DMS153 treated with DMSO at 0.1 percent for 48 hours (cell line): ENCODE results near the gene DYNC1LI1.
"Not testable (repeated sequence)": the region's sequence is repeated elsewhere in the genome, so short reads cannot be mapped to it uniquely, and the experiment has no call there.

Source experiments
- DNase-seq: peaks from one replicate; lab custom pipeline; 2025; ENCODE audit not compliant: unreplicated experiment; lab: John Stamatoyannopoulos, UW

The DYNC1LI1 gene

DNA sequence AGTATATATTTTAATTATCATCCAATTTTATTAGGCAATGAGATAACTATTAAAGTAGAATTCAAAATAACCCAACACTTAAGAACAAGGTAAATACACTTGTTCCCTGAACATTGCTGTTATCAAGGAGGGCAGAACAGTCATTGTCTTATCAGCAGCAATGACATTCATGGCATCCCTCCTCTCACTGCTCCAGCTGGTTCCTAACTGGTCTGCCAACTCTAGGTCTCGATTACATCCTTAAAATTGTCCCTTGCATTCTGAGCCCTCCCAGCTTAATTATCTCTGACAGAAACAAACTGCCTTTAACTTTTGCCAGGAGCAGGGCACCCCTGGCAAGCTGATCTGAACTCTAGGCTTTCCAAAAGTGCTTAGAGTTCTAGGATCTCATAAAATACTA is 14.0 kb upstream of the DYNC1LI1 start:
- no peak for DNase-seq

DNA sequence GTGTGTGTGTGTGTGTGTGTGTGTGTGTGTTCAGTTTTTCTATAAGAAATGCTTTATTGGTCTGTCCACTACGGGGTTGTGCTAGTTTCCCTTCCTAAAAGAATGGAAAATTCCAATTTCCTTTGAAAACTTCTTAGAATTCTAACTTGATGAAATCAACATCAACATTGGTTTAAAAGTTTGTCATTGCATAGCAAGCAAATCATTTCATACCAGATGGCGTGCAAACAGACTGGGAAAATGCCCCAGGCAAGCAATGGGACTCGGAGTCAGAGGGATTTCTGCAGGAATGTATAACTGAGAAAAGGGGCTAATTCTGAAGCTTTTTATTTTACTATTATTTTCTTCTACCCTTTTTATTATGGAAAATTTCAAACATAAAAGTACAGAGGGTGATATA is 13.1 kb upstream of the DYNC1LI1 start:
- no peak for DNase-seq

DNA sequence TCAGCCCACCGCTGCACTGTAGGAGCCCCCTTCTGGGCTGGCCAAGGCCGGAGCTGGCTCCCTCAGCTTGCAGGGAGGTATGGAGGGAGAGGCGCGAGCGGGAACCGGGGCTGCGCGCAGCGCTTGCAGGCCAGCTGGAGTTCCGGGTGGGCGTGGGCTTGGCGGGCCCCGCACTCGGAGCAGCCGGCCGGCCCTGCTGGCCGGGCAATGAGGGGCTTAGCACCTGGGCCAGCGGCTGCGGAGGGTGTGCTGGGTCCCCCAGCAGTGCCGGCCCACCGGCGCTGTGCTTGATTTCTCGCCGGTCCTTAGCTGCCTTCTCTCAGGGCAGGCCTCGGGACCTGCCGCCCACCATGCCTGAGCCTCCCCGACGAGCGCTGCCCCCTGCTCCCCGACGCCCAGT is 8.0 kb upstream of the DYNC1LI1 start:
- DNase-seq = not testable (repeated sequence)

DNA sequence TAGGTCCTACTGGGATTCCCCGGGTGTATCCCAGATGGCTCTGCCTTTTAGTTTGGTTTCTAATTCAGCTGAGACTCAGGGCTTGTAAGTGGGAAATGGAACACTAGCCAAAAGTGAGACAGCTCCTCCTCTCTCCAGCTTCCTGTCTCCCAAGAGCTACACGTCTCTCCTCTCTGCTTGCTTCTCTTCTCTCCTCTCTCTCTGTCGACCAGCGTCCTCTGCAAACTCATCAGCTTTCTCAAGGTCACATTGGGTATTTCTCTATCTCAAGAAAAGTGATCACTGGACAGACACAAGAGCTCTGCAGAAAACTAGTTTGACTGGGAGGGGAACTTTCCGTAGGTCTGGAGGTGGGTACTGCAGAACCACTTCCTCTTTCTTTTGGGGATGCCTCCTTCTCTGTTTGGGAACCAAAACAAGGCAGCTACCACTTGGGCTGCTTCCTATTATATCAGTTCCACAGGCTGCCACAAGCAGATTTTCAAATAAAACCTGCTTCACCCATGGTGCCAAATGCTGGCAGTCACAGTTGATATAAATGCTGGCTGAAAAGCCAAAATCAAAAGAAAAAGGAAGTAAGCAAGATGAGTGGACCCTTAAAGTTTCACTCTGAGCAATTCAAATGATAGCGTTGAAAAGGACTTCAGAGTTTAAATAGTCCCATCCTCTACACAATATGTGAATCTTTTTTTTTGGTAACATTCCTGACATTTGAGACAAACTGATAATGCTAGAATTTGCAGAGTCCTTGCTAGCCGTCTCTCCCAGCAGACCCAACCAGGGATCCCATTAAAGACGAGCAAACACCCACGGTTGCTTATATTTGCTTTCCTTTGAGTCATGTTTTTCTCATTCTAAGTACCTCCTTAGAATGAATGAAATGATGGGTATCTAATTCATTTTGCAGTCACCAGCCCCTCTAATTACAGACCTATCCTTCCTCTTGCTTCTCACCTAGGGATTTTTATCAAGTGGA is 7.2 kb upstream of the DYNC1LI1 start:
- DNase-seq = no peak

DNA sequence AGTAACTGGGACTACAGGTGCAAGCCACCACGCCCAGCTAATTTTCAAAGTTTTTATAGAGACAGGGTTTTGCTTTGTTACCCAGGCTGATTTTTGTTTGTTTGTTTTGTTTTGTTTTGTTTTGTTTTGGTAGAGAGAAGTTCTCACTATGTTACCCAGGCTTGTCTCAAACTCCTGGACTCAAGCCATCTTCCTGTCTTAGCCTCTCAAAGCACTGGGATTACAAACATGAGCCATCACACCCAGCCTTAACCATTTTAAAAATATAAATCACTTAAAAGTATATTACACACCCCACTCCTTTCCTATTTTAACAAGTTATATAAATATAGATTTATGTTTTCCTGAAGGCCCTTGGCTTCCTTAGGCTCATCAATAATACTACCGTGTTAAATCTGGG is 6.5 kb upstream of the DYNC1LI1 start:
- DNase-seq = no peak

DNA sequence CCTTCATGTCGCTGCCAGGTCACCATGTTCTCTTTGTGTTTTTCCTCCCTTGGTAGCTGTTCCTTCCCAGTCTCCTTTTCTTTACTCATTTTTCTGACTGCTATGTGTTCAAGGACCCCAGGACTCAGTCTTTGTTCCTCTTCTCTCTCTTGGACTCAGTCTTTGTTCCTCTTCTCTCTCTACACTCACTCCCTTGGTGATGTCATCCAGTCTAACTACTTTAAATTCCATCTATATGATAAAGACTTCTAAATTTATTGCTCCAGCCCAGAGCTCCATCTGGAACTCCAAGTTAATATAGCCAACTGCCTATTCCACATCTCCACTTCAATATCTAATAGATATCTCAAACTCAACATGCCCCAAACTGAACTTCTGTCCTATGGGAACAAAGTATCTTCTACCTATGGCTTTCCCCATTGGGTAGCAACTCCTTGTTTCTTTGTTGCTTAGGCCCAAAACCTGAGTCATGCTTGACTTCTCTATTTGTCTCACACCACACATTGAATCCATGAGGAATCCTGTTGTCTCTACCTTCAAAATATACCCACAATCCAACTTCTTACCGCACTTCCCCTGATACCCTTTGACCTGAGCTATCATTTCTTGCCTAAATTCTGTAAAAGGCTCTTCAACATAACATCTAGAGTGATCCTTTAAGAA is 4.9 kb upstream of the DYNC1LI1 start:
- DNase-seq = no peak

DNA sequence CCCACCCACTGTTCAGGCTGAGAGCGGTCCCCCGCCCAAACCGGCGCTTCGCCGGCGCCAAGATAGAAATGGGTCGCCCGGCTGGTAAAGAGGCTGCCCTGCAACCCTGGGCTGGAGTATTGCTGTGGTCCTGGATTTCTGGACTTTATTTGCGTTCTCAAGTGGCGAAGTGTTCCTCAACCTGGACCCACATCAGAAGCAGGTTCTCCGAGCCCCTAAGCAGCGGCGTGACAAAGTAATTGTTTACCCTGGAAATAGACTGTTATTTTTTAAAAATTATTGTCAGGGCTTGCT is 481 bp upstream of the DYNC1LI1 start:
- no peak for DNase-seq

DNA sequence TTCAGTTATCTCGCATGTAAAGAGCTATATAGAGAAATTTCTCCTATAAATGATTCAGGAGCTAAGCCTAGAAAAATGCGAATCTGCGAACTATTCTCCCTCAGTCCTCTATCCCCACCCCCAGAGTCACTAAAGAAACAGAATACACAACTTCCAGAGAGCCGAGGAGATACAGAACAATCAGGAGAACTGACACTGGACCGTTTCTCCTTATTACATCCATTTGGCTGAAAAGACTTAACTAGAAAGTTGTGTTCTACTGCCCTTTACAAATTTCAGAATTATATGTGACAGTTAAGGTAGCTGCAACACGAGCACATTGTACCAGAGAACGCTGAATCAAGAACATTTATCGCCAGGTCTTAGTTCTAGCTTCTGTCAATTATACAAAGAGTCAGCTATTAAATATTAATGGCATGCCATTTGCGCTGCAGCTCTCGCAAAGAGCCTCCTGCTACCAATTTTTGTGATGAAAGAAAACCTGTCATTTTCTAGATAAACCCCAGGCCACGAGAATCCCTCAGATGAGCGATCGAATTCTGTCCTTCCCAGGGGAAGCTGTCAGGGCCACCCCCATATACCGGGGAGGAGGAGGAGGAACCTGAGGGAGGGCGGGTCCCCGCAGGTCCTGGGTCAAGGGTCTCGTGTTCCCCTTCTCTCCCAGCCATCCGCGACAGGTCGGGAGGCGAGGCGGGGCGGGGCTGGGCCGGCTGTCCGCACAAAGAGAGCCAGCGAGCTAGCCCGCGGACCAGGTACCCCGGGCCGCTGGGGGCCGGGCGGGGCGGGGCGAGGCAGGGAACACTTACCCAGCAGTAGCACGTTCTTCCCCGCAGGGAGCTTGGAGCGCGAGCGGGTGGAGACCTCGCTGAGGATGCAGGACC is 878 bp downstream of the DYNC1LI1 start:
- DNase-seq = no peak

DNA sequence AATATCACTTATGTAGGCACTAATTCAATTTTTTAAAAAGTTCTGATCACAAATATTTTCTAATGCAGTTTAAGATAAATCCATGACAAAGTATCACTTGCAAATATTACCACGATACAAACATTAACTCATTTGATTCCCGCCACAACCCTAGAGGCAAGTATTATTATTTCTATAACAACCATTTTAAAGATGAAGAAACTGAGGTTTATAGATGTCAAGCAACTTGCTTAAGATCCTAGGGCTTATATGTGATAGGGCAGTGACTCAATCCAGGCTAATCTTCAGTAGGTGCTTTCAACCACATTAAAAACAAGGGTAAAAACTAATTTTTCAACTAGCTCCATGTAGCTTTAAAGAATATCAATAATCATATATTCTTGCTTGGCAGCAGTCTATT is 1.7 kb downstream of the DYNC1LI1 start:
- no peak for DNase-seq

DNA sequence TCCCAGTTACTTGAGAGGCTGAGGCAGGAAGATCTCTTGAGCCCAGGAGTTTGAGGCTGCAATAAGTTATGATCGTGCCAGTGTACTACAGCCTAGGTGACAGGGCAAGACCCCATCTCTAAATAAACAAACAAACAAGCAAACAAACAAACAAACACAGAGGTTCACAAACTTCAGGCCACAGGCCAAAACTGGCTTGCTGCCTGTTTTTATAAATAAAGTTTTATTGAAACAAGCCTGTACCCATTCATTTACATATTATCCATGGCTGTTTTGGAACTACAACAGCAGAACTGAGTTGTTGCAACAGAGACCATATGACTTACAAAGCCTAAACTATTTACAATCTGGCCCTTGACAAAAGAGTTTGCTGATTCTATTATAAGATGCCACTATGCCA is 6.5 kb downstream of the DYNC1LI1 start:
- no peak for DNase-seq

DNA sequence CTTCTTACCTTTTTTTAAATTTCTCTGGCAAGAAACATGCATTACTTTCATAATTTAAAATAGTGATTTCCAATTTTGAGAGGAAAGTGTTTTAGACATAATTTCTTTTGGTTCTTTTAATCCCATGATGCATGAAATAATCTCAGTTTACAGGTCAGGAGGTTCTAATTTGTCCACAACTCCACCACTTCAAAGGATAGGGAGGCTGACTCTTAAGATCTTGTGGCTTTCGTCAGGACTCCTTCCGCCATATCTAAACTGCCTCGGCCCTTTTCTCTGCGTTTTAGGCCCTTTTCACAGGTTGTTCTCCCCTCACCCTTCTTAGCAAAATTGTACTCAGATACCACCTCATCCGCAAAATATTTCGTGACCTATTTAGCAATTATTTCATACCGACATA is 8.0 kb downstream of the DYNC1LI1 start:
- DNase-seq = no peak

DNA sequence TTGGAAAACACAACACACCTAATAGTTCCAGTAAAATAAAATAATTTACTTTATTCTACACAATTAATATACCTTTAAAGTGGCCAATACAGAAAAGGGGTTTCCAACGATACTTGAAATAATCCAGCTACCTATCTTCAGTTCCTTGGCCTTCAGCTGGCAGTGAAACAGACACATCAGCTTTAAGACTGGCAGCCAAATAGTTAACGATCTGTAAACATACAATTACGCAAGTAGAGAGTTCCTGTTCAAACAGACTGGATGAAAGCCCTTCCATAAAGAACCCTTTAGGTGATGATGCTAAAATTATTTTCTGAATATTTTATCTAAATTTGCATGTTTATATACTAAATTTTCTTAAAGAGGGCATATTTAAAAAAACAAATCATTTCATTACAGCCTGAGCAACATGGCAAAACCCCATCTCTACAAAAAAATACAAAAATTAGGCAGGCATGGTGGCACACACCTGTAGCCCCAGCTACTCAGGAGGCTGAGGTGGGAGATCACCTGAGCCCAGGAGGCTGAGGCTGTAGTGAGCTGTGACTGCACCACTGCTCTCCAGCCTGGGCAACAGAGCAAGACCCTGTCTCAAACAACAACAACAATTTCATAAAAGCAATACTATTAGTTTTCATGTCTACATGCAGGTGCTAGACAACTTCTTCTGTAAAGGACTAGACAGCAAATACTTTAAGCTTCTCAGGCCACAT is 12.9 kb downstream of the DYNC1LI1 start:
- DNase-seq = peak; percentile 5

DNA sequence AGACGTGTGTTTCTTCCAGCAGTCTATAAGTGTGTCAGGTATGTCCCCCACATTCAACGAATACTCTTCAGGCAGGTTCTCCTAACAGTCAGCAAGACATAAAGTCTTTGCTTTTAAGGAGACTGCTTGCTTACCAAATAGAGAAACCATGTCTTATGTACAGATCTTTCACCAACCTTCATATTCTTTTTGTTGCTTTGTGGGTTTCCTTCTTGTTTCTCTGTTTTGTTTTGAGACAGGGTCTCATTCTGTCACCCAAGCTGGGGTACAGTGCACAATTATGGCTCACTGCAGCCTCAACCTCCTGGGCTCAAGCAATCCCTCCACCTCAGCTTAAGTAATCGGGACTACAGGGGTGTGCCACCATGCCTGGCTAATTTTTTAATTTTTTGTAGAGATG is 14.3 kb downstream of the DYNC1LI1 start:
- DNase-seq = no peak

DNA sequence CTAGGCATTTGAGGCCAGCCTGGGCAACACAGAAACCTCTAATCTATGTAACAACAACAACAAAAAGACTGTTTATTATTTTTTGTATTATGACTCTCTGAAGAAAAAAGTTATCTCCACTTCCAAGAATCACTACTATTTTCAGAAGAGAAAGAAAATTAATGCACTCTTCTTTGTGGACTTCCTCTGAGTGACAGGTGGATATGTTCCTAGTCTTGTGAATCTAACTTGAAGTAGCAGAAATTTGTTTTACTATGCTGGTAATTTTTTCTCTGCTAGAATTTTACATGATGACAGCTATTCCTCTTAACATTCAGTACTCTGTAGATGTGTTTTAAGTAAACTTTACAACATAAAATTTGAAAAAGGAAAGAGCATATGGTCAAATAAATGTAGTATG is 16.7 kb downstream of the DYNC1LI1 start:
- DNase-seq = no peak

DNA sequence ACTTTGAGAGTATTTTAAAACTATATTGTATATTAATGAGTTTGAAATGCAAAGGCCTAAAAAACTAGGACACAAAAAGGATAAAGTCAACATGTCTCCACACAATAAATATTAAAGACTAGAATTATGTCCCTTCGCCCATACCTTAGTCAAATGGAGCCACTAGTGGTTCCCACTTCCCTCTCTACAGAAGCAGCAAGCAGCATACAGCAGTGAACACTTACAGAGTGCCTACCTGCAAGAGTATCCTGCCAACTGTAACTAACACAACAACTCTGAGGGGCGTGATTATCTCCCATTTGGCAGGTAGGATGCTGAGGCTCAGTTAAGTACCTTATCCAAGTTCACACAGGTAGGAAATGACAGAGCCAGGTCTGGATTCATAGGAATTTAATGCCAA is 17.2 kb downstream of the DYNC1LI1 start:
- DNase-seq = no peak

DNA sequence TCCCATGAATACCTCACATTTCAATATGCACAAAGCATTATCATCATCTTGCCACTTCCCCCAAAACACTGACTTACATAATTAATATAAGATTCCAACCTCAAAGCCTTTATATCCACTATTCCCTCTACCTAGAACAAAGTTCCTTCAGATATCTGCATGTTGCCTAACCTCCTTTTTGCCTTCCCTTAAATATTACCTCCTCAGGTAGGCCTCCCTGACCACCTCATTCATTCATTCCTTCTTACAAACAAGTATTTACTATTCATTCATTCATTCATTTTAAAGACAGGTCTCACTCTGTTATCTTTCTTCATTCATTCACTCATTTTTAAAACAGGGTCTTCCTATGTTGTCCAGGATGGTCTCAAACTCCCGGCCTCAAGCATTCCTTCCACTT is 18.6 kb downstream of the DYNC1LI1 start:
- DNase-seq = no peak

DNA sequence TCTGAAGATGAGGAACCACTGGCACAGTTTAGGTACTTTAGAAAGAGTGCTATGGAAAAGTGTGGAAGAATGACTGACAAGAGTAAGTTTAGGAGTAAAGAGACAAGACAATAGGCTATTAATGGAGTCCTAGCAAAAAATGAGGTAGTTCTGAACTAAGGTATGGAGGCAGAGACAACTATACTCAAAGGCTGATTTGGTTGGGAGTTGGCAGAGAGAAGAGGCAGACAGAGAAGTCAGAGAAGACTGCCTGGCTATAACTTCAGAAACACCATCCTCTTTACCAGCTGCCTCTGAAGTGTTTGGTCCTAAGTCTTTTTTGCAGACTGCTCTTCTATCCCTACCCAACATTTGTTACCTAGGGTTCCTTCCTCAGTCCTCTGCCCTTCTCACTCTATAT is 19.2 kb downstream of the DYNC1LI1 start:
- DNase-seq = no peak

DNA sequence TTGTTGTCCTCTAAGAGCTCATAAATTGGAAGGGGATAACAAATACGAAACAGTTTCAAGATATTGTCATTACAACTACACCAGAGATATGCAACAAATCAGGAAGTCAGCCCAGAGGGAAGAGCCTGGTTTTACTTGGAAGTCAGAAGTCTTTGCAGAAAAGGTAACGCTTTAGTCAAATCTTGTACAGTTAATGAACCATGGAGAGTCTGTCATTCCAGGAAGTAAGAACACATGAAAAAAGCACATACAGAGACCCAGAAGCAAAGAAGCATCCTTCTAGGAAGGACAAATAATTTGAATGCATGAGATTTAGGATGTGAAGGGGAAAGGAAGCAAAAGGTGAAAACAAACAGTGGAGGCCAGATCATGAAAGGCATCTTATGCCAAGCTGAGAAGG is 19.6 kb downstream of the DYNC1LI1 start:
- no peak for DNase-seq

DNA sequence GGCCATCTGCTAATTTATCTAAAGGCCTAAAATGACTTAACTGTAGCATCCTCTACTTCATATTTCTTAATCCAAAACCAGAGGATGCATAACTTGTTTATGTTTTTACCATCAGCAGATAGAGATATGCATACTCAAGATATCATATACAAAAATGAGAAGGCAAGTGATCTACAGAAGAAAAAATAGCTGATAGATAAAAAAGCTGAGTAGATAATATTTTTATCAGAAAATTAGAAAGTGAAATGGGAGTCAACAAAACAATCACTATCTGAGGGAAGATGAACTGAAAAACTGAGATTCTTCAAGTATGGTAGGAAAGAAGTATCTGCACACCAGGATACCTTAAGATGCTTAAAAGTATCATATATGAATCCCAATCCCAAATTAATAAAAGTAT is 25.4 kb downstream of the DYNC1LI1 start:
- DNase-seq = no peak

DNA sequence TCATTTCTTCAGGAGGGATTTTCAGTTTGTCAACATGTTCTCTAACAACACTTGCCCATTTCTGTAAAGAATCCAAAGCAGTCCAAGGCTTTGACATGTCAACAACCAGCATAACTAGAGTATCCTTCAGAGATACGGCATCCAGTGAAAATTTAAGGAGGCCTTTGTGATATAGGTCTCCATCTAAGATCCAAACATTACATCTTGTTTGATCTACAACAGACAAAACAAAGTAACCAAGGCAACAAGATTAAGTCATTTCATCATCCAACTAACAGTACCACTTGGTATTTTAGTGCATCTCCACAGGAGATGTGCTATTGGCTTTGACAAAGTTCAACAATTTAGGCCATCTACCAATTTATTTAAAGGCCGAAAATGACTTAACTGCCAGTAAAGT is 25.8 kb downstream of the DYNC1LI1 start:
- DNase-seq = no peak

DNA sequence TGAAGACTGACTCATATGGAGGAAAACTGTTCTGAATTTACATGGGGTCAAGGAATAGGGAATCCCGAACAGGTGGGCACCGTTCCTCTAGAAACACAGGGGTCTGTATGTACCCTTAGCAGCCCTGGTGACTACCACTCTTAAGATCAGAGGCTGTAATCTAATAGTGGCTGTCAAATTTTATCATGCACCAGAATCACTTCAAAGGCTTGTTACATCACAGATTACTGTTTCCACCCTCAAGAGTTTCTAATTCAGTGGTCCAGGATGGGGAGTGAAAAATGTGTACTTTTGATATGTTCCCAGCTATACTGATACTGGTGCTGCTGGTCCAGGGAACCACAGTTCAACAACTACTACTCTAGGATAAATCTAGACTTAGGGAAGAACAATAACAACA is 27.9 kb downstream of the DYNC1LI1 start:
- DNase-seq = no peak
